OCI-LY7 (cell line): ENCODE measurements around the gene WDR7. TPM values are rescaled to one million over a fixed set of nuclear protein-coding genes. Genes with fewer than 3 reads are reported as not detected.

ENCODE experiments used
- BruUV-seq: library from RNA; stranded (reverse); fragments of 400-500 nt; replicated peaks from 2 replicates; lab custom pipeline; 2021; lab: Mats Ljungman, UMichigan
- CTCF ChIA-PET: fragments of 300-600 bp; sonication (Branson Sonifier 250); formaldehyde crosslinking; loops from one replicate; lab custom pipeline; 2022; ENCODE audit warnings: antibody characterized with exemption; ENCODE audit not compliant: unreplicated experiment; lab: Charles Lee
- POLR2A ChIA-PET: fragments of 300-600 bp; sonication (Branson Sonifier 250); formaldehyde crosslinking; loops from one replicate; lab custom pipeline; 2022; ENCODE audit warnings: antibody characterized with exemption; lab: Charles Lee
- DNase-seq: peaks from one replicate; pipeline ENCODE4 v3.0.0-alpha.2; 2015; ENCODE audit warnings: low spot score
- H2AFZ ChIP-seq: fragments of 200-600 bp; sonication (generic), shearing (Covaris generic); 2 replicates; pipeline ENCODE4 v1.6.1; 2014; ENCODE audit warnings: mild to moderate bottlenecking, antibody characterized with exemption, low read length, moderate library complexity
- H3K27ac ChIP-seq: fragments of 200-600 bp; sonication (generic); 2 replicates; pipeline ENCODE4 v1.5.1; 2014; ENCODE audit warnings: mixed run types, low read depth, mild to moderate bottlenecking, moderate library complexity, low read length, inconsistent platforms; ENCODE audit not compliant: poor library complexity, severe bottlenecking
- H3K36me3 ChIP-seq: fragments of 200-600 bp; sonication (generic); 2 replicates; pipeline ENCODE4 v1.6.1; 2014; ENCODE audit warnings: mild to moderate bottlenecking, antibody characterized with exemption, low read length, moderate library complexity, mixed read lengths; ENCODE audit not compliant: insufficient read depth
- H3K4me1 ChIP-seq: fragments of 200-600 bp; sonication (generic); 2 replicates; pipeline ENCODE4 v1.5.1; 2014; ENCODE audit warnings: mild to moderate bottlenecking, low read length; ENCODE audit not compliant: insufficient read depth, poor library complexity, severe bottlenecking
- H3K4me2 ChIP-seq: fragments of 200-600 bp; sonication (generic); 2 replicates; pipeline ENCODE4 v1.6.1; 2014; ENCODE audit warnings: mild to moderate bottlenecking, low read length
- H3K4me3 ChIP-seq: fragments of 200-600 bp; sonication (generic); 2 replicates; pipeline ENCODE4 v1.5.1; 2014; ENCODE audit warnings: mild to moderate bottlenecking, low read depth, low read length; ENCODE audit not compliant: poor library complexity, severe bottlenecking
- H3K79me2 ChIP-seq: fragments of 200-600 bp; sonication (generic); 2 replicates; pipeline ENCODE4 v1.6.1; 2016; ENCODE audit warnings: low read depth, mild to moderate bottlenecking, low read length, moderate library complexity, mixed read lengths; ENCODE audit not compliant: insufficient read depth
- H3K9me2 ChIP-seq: fragments of 200-600 bp; sonication (generic); 2 replicates; pipeline ENCODE4 v1.6.1; 2016; ENCODE audit warnings: mild to moderate bottlenecking, low read length, mixed read lengths; ENCODE audit not compliant: insufficient read depth
- H3K9me3 ChIP-seq: fragments of 200-600 bp; sonication (generic); 2 replicates; pipeline ENCODE4 v1.6.1; 2014; ENCODE audit warnings: mild to moderate bottlenecking, mixed run types, low read length, mixed read lengths
- H4K20me1 ChIP-seq: fragments of 200-600 bp; sonication (generic); 2 replicates; pipeline ENCODE4 v1.6.1; 2014; ENCODE audit warnings: mild to moderate bottlenecking, antibody characterized with exemption, low read length, moderate library complexity, mixed read lengths; ENCODE audit not compliant: insufficient read depth
- CTCF ChIP-seq: fragments of 200-600 bp; sonication (generic); conservative IDR thresholded peaks from 2 replicates; pipeline ENCODE4 v1.5.1; 2014; ENCODE audit warnings: mild to moderate bottlenecking, antibody characterized with exemption, low read length, moderate library complexity, mixed read lengths
- EZH2phosphoT487 ChIP-seq: fragments of 200-600 bp; sonication (generic); IDR thresholded peaks from 2 replicates; pipeline ENCODE4 v1.6.1; 2018; ENCODE audit warnings: low read depth, borderline replicate concordance, mild to moderate bottlenecking, mixed run types, antibody characterized with exemption, low read length, moderate library complexity, mixed read lengths
- intact Hi-C: fragments of 100-400 bp; cut with micrococcal nuclease; formaldehyde crosslinking; loops from one replicate; pipeline ENCODE4 v1.10.0; 2022; ENCODE audit not compliant: unreplicated experiment
- total RNA-seq, 2 experiments: library from RNA; depleted of rRNA in 1 of 2; stranded (reverse); fragments of >200 nt in 1 of 2; shearing (Covaris generic) in 1 of 2; gene quantifications; 2 replicates each; pipeline ENCODE4 v1.2.3, GENCODE V29; 2014 to 2022

The WDR7 gene
- total RNA-seq, 2 experiments from 2014 or later, result 13.2 to 17.1 TPM

GRCh38 chr18:56902653-56903052 lies 251.5 kb downstream of the WDR7 start:
- CTCF ChIA-PET, result no interaction called here
- H3K4me3 ChIP-seq, result no peak overlapping the region
- no TSS peak for BruUV-seq
- no peaks in the 10 kb centered on the region for H4K20me1 ChIP-seq
- no peak overlapping the region for H3K4me2 ChIP-seq
- no peaks in the 10 kb centered on the region for H3K36me3 ChIP-seq
- H3K4me1 ChIP-seq, result no peaks in the 10 kb centered on the region
- intact Hi-C loops, result no loop called here
- no peak overlapping the region for H2AFZ ChIP-seq
- POLR2A ChIA-PET, result no interaction called here
- H3K9me2 ChIP-seq, result no peaks in the 10 kb centered on the region
- TF ChIP-seq EZH2phosphoT487, result no peak
- TF ChIP-seq CTCF, result no peak
- no peaks in the 10 kb centered on the region for H3K9me3 ChIP-seq
- DNase-seq, result no peak
- H3K27ac ChIP-seq, result no peak overlapping the region
- no peaks in the 10 kb centered on the region for H3K79me2 ChIP-seq

GRCh38 chr18:56903686-56904085 lies 252.5 kb downstream of the WDR7 start:
- BruUV-seq, result no TSS peak
- TF ChIP-seq CTCF (no peak), EZH2phosphoT487 (no peak)
- Histone ChIP-seq H3K4me2 (no peak overlapping the region), H3K79me2 (no peaks in the 10 kb centered on the region), H3K4me1 (no peaks in the 10 kb centered on the region), H3K36me3 (no peaks in the 10 kb centered on the region), H4K20me1 (no peaks in the 10 kb centered on the region), H2AFZ (no peak overlapping the region), H3K9me2 (no peaks in the 10 kb centered on the region), H3K4me3 (no peak overlapping the region), H3K9me3 (no peaks in the 10 kb centered on the region), H3K27ac (no peak overlapping the region)
- intact Hi-C loops, result no loop called here
- POLR2A ChIA-PET, result interaction anchor here (0.7 kb wide), 1 partner anchor 79 kb away, joined by 5 read pairs; no protein-coding TSS in a partner anchor
- CTCF ChIA-PET, result no interaction called here
- no peak for DNase-seq

GRCh38 chr18:56907771-56908170 lies 256.6 kb downstream of the WDR7 start:
- Histone ChIP-seq H3K36me3 (no peaks in the 10 kb centered on the region), H3K9me3 (no peaks in the 10 kb centered on the region), H3K9me2 (no peaks in the 10 kb centered on the region), H3K4me3 (no peak overlapping the region), H3K4me1 (no peaks in the 10 kb centered on the region), H3K79me2 (no peaks in the 10 kb centered on the region), H3K4me2 (no peak overlapping the region), H2AFZ (no peak overlapping the region), H3K27ac (no peak overlapping the region), H4K20me1 (no peaks in the 10 kb centered on the region)
- CTCF ChIA-PET, result no interaction called here
- POLR2A ChIA-PET, result interaction anchor here (1.1 to 1.3 kb wide), 2 partner anchors 28 to 29 kb away, joined by 6 to 9 read pairs; no protein-coding TSS in a partner anchor
- intact Hi-C loops, result no loop called here
- TF ChIP-seq EZH2phosphoT487 (no peak), CTCF (no peak)
- no peak for DNase-seq
- BruUV-seq, result no TSS peak
